Stimulated activated CD4-positive, alpha-beta T cell treated with anti-CD3 and anti-CD28 coated beads, Interleukin-15, amount 100 ng/mL, for 24 hours (primary cell): Measurements from ENCODE around the gene ZBTB48.

ENCODE experiments used
- DNase-seq: peaks from one replicate; pipeline ENCODE4 v3.0.0-alpha.2; 2020

Gene ZBTB48

GRCh38 chr1:6574025-6574620 is 5.7 kb upstream of the ZBTB48 start:
- DNase-seq, result no peak

- DNase-seq, result no peak
Measured at GRCh38 chr1:6574818-6575217, 5.0 kb upstream of the ZBTB48 start.

GRCh38 chr1:6577831-6578525 is 1.8 kb upstream of the ZBTB48 start:
- no peak for DNase-seq

DNA sequence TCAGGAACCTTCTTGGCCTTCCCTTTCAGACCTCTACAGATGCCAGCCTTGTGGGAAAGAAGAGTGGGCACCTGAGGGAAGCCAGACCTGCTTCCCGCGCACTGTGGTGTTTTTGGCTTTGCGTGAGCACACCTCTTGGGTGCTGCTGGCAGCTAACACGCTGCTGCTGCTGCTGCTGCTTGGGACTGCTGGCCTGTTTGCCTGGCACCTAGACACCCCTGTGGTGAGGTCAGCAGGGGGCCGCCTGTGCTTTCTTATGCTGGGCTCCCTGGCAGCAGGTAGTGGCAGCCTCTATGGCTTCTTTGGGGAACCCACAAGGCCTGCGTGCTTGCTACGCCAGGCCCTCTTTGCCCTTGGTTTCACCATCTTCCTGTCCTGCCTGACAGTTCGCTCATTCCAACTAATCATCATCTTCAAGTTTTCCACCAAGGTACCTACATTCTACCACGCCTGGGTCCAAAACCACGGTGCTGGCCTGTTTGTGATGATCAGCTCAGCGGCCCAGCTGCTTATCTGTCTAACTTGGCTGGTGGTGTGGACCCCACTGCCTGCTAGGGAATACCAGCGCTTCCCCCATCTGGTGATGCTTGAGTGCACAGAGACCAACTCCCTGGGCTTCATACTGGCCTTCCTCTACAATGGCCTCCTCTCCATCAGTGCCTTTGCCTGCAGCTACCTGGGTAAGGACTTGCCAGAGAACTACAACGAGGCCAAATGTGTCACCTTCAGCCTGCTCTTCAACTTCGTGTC is 995 bp upstream of the ZBTB48 start:
- no peak for DNase-seq

- DNase-seq, result no peak
Measured at GRCh38 chr1:6580119-6580592, 362 bp downstream of the ZBTB48 start.

DNA sequence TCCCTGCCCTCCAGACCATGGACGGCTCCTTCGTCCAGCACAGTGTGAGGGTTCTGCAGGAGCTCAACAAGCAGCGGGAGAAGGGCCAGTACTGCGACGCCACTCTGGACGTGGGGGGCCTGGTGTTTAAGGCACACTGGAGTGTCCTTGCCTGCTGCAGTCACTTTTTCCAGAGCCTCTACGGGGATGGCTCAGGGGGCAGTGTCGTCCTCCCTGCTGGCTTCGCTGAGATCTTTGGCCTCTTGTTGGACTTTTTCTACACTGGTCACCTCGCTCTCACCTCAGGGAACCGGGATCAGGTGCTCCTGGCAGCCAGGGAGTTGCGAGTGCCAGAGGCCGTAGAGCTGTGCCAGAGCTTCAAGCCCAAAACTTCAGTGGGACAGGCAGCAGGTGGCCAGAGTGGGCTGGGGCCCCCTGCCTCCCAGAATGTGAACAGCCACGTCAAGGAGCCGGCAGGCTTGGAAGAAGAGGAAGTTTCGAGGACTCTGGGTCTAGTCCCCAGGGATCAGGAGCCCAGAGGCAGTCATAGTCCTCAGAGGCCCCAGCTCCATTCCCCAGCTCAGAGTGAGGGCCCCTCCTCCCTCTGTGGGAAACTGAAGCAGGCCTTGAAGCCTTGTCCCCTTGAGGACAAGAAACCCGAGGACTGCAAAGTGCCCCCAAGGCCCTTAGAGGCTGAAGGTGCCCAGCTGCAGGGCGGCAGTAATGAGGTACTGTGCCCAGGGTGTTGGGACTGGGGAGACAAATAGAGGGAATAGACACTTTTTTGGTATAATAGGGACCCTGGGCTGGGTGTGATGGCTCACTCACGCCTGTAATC is 1.0 kb downstream of the ZBTB48 start:
- DNase-seq, result no peak

DNA sequence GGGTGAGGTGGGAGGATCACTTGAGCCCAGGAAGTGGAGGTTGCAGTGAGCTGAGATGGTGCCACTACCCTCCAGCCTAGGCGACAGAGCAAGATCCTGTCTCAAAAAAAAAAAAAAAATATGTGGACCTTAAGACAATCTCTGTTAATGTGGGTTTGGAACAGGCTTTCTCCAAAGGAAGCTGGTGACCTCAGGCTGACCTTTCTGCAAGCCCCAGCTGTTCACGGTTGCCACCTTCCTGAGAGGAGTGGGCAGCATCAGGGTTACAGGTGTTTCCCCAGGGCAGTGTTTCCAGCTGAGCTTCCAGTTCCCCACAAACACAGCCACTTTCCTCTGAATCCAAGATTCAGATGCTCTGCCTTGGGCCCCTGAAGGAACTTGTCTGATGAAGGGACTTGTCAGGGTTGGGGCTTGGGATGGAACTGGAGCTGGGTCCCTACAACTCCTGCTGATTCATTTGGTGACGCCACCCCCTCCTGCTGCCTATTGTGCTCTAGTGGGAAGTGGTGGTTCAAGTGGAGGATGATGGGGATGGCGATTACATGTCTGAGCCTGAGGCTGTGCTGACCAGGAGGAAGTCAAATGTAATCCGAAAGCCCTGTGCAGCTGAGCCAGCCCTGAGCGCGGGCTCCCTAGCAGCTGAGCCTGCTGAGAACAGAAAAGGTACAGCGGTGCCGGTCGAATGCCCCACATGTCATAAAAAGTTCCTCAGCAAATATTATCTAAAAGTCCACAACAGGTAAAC is 1.9 kb downstream of the ZBTB48 start:
- DNase-seq, result no peak

- no peak for DNase-seq
Measured at GRCh38 chr1:6582370-6582769, 2.6 kb downstream of the ZBTB48 start.

DNA sequence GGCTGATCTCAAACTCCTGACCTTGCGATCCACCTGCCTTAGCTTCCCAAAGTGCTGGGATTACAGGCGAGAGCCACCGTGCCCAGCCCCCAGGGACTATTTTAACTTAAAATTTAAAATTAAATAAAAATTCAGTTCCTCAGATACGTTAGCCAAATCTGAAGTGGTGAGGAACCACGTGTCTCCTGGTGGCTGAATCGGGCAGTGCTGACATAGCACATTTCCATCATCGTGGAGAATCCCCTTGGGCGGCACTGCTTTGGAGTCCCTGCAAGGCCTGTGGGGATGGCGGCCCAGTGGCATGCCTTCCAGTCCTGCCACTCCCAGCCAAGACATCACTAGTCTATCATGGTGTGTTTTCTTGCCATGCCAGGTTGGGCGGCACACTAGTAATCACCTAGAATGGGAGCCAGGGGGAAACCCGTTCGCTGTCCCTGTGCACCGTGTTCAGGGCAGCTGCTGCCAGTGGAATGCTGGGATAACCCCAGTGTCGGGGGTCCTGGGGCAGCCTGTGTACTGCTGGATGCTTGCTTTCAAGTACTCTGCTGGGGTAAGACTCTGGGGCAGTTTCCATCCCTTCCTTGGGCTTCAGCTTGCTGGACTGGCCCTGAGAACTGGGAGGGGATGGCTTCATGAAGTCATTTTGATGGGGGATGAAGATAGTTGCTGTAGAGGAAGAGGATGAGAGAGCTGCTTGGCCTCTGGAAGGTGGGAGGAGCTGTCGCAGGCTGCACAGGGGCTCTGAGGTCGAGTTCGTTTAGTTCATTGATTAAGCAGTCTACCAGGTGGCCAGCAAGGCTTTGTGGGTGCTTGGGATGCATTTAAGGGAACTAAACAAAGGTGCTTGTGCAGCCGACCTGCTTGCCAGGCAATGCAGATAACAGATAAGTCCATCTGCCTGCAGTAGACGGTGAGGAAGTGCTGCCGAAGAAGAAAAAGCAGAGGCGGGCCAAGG is 4.6 kb downstream of the ZBTB48 start:
- no peak for DNase-seq

- no peak for DNase-seq
Measured at GRCh38 chr1:6585081-6585722, 5.4 kb downstream of the ZBTB48 start.

DNA sequence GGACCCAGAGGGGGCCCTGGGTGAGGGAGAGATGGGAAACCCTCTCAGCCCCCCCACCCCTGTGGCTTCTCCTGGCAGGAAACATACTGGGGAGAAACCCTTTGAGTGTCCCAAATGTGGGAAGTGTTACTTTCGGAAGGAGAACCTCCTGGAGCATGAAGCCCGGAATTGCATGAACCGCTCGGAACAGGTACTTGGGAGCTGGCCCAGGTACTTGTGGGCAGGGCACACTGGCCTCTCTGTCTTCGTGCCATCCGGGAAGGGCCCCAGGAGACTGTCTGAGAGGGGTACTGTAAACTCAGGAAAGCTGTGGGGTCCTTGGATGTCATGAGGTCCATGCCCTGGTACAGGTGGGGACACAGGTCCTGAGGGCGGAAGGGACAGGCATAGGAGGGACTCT is 6.0 kb downstream of the ZBTB48 start:
- no peak for DNase-seq

GRCh38 chr1:6586404-6586816 is 6.6 kb downstream of the ZBTB48 start:
- no peak for DNase-seq

DNA sequence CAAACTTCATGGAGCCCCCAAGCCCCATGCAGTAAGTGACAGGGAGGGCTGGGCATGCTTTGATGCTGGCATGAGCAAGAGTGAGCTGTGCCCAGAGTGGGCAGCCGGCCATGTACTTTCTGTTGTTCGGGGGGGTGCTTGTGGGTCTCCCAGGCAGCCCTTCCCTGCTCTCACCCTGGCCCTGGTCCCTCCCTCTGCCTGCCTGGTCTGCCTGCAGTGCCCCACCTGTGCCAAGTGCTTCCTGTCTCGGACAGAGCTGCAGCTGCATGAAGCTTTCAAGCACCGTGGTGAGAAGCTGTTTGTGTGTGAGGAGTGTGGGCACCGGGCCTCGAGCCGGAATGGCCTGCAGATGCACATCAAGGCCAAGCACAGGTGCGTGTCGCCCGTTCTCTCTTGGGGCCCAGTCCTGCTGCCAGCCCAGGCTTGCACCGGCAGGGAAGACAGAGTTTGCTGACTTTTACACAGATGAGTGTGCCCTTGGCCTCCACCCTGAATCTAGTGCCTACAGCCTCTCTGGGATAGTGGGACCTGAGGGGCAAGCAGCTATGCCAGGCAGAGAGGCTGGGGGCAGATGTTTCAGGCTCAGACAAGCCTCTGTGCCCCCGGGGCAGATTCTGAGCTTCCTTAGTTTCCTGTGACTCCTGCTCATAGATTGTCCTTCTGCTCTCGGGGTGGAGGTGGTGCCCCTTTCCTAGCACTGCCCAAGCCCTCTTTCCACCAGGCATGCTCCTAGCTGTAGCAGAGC is 7.6 kb downstream of the ZBTB48 start:
- no peak for DNase-seq

- DNase-seq, result no peak
Measured at GRCh38 chr1:6588128-6588892, 8.5 kb downstream of the ZBTB48 start.

- DNase-seq, result no peak
Measured at GRCh38 chr1:6588893-6589520, 9.2 kb downstream of the ZBTB48 start.

GRCh38 chr1:6590046-6590445 is 10.3 kb downstream of the ZBTB48 start:
- DNase-seq, result no peak

DNA sequence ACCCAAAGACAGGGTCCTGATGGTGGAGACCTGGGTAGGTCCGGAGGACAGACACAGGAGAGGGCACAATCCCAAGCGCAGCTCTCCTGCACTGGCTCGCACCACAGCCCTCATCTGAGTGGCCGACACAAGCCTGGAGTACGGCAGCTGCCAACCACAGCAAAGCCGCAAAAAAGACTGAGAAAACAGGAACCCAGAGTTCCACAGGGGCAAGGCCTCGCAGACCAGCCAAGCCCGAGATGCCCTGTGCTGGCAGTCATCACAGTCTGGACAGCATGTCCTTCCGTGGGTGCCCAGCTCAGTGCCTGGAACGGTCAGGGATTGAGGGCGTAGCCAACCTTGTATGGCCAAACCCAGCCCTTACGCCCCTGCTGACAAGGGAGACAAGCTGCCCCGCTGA is 11.4 kb downstream of the ZBTB48 start:
- no peak for DNase-seq

DNA sequence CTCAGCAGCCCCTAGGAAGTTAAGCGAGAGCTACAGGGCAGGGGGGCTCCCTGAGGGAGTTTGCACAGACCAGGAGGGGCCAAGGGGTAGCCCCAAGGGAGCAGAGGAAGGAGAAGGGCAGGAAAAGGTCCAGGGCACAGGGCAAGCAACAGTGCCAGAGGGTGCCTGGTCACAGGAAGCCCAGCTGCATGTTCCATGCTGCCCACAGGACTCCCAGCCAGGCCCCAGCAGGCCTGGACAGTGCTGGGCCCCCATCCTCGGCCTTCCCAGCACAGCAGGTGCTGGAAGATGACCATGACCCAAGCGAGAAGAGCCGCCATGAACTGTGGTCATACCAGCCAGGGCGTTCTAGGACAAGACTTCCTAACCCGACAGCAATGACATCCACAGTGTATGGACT is 11.8 kb downstream of the ZBTB48 start:
- DNase-seq, result no peak

DNA sequence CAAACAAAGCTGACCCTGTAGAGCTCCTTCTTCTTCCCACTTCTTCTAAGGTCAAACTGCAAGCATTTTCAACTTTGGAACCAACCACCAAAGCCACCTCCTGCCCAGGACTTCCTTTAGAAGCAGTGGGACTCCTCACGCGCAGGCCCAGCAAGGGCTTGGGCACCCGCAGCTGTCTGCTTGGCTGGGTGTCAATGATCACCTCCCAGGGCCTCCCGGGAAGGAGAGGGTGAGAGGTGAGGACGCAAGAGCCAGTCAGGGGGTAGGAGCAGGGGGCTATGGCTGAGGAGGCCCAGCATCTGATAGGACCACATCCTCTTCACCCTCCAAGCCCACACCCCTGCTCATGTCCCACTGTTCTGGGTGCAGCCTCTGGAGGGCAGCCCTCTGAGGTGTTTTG is 12.6 kb downstream of the ZBTB48 start:
- no peak for DNase-seq
